GM18520 (cell line): Measurements from ENCODE around the gene CRIM1.

ENCODE experiments used
- ATAC-seq: cut with Tn5 transposase; IDR thresholded peaks from one replicate; pipeline ENCODE4 v1.9.1; 2021; ENCODE audit not compliant: unreplicated experiment

CRIM1 gene

GRCh38 chr2:36420569-36421181, 65.1 kb downstream of the CRIM1 start:
- ATAC-seq: no peak

GRCh38 chr2:36421379-36421778, 65.8 kb downstream of the CRIM1 start:
- ATAC-seq: no peak

- ATAC-seq: no peak
Measured at GRCh38 chr2:36423172-36423571, 67.6 kb downstream of the CRIM1 start.

- no peak for ATAC-seq
Measured at GRCh38 chr2:36423619-36424120, 68.1 kb downstream of the CRIM1 start.

- no peak for ATAC-seq
Measured at GRCh38 chr2:36425608-36426355, 70.2 kb downstream of the CRIM1 start.

- no peak for ATAC-seq
Measured at GRCh38 chr2:36427790-36428243, 72.2 kb downstream of the CRIM1 start.

GRCh38 chr2:36430549-36430948, 75.0 kb downstream of the CRIM1 start:
- no peak for ATAC-seq

- no peak for ATAC-seq
Measured at GRCh38 chr2:36432479-36432878, 76.9 kb downstream of the CRIM1 start.

GRCh38 chr2:36433311-36434217, 78.0 kb downstream of the CRIM1 start:
- ATAC-seq: no peak

GRCh38 chr2:36438449-36438977, 82.9 kb downstream of the CRIM1 start:
- no peak for ATAC-seq

- no peak for ATAC-seq
Measured at GRCh38 chr2:36439084-36439483, 83.5 kb downstream of the CRIM1 start.

GRCh38 chr2:36441065-36441625, 85.6 kb downstream of the CRIM1 start:
- no peak for ATAC-seq

- no peak for ATAC-seq
Measured at GRCh38 chr2:36441816-36442215, 86.2 kb downstream of the CRIM1 start.

- no peak for ATAC-seq
Measured at GRCh38 chr2:36444216-36444936, 88.8 kb downstream of the CRIM1 start.

- no peak for ATAC-seq
Measured at GRCh38 chr2:36445185-36445866, 89.7 kb downstream of the CRIM1 start.

GRCh38 chr2:36446294-36446693, 90.7 kb downstream of the CRIM1 start:
- no peak for ATAC-seq

- no peak for ATAC-seq
Measured at GRCh38 chr2:36449213-36449612, 93.6 kb downstream of the CRIM1 start.

- ATAC-seq: no peak
Measured at GRCh38 chr2:36449943-36450392, 94.4 kb downstream of the CRIM1 start.

GRCh38 chr2:36450466-36451196, 95.1 kb downstream of the CRIM1 start:
- ATAC-seq: no peak
